HepG2 (cell line): ENCODE results near the gene ZNF680. TPM values are rescaled to one million over a fixed set of nuclear protein-coding genes. Genes with fewer than 3 reads are reported as not detected.
A peak's percentile ranks its signal among the peaks of the same experiment; 100 is the strongest.

Experiments
- ATAC-seq: fragments of 200-7000 bp; cut with Tn5 transposase; 3 replicates; pipeline ENCODE4 v1.9.1; 2020; ENCODE audit warnings: mild to moderate bottlenecking, moderate library complexity
- BruUV-seq: library from RNA; stranded (reverse); fragments of 400-500 nt; replicated peaks from 2 replicates; lab custom pipeline; 2021; lab: Mats Ljungman, UMichigan
- CTCF ChIA-PET: fragments of 300-600 bp; formaldehyde crosslinking; extraction: SDS; loops from one replicate; lab custom pipeline; 2021; ENCODE audit warnings: low total read pairs, inconsistent platforms, low intra/inter-chr PET ratio; lab: Yijun Ruan, JAX
- POLR2A ChIA-PET: fragments of 350-600 bp; sonication (Branson Sonifier 250); formaldehyde crosslinking; loops from one replicate; lab custom pipeline; 2020; ENCODE audit warnings: antibody characterized with exemption, inconsistent platforms; lab: Yijun Ruan, JAX
- DNase-seq: peaks from one replicate; pipeline ENCODE4 v3.0.0-alpha.2; 2015; ENCODE audit warnings: low spot score
- FAIRE-seq: peaks from 3 replicates; lab custom pipeline; 2011; peaks lifted over from hg19 to GRCh38; lab: Jason Lieb, UNC
- H2AFZ ChIP-seq: one replicate; pipeline ENCODE4 v1.6.1; 2011; ENCODE audit warnings: low read length, inconsistent platforms
- H3K27ac ChIP-seq: fragments of 300-600 bp; 3 replicates; pipeline ENCODE4 v1.8.0; 2011; ENCODE audit warnings: mixed run types, mild to moderate bottlenecking, mixed read lengths, low read length, inconsistent platforms; ENCODE audit not compliant: insufficient read depth; ENCODE audit errors: extremely low read length
- H3K27me3 ChIP-seq, 2 experiments: fragments of 200-600 bp in 1 of 2; 2 replicates in 1 of 2; 3 replicates in 1 of 2; pipeline versions ENCODE4 v1.6.0 to v1.8.0; 2011; ENCODE audit warnings: low read length in 2 of 2, mild to moderate bottlenecking in 2 of 2, moderate library complexity in 2 of 2, inconsistent platforms in 1 of 2; ENCODE audit not compliant: insufficient read depth in 2 of 2, control insufficient read depth in 1 of 2
- H3K36me3 ChIP-seq, 2 experiments: fragments of 200-600 bp in 1 of 2; replicated peaks in 1 of 2; 2 replicates in 1 of 2; 3 replicates in 1 of 2; pipeline versions ENCODE4 v1.5.1 to v1.8.0; 2011; ENCODE audit warnings: low read length in 2 of 2, inconsistent platforms in 1 of 2; ENCODE audit not compliant: insufficient read depth in 2 of 2, control insufficient read depth in 1 of 2
- H3K4me1 ChIP-seq: 2 replicates; pipeline ENCODE4 v1.5.1; 2012; ENCODE audit warnings: low read length, inconsistent platforms; ENCODE audit not compliant: insufficient read depth
- H3K4me2 ChIP-seq: 2 replicates; pipeline ENCODE4 v1.6.0; 2011; ENCODE audit warnings: low read depth, low read length, inconsistent platforms
- H3K4me3 ChIP-seq, 3 experiments: fragments of 200-600 bp in 1 of 3; sonication (generic), shearing (Covaris generic) in 1 of 3; replicated peaks in 1 of 3; 2 replicates each; pipeline ENCODE4 v1.5.1; 2011 to 2016; ENCODE audit warnings: low read length in 3 of 3, inconsistent platforms in 2 of 3, low read depth in 2 of 3, mild to moderate bottlenecking in 2 of 3, control low read depth in 1 of 3, mixed read lengths in 1 of 3; ENCODE audit not compliant: insufficient read depth in 1 of 3
- H3K79me2 ChIP-seq: one replicate; pipeline ENCODE4 v1.6.1; 2011; ENCODE audit warnings: low read length, inconsistent platforms; ENCODE audit not compliant: insufficient read depth
- H3K9ac ChIP-seq: 2 replicates; pipeline ENCODE4 v1.6.0; 2011; ENCODE audit warnings: mild to moderate bottlenecking, low read depth, low read length, inconsistent platforms; ENCODE audit not compliant: insufficient read depth
- H3K9me3 ChIP-seq: 2 replicates; pipeline ENCODE4 v1.5.1; 2012; ENCODE audit warnings: mild to moderate bottlenecking, low read length
- H4K20me1 ChIP-seq: 2 replicates; pipeline ENCODE4 v1.6.0; 2011; ENCODE audit warnings: inconsistent platforms, mild to moderate bottlenecking, low read length, moderate library complexity; ENCODE audit not compliant: insufficient read depth
- FOSL2 ChIP-seq: sonication (generic); formaldehyde crosslinking; IDR thresholded peaks from 2 replicates; pipeline ENCODE4 v1.4.0; 2020; ENCODE audit warnings: missing genetic modification reagents
- RERE ChIP-seq: IDR thresholded peaks from 2 replicates; pipeline ENCODE4 v1.6.1; 2016; ENCODE audit warnings: low read depth, missing genetic modification reagents, missing compliant biosample characterization
- ZBTB37 ChIP-seq: sonication (generic); formaldehyde crosslinking; IDR thresholded peaks from 2 replicates; pipeline ENCODE4 v1.4.0; 2020; ENCODE audit warnings: mild to moderate bottlenecking, missing genetic modification reagents
- ZNF879 ChIP-seq: sonication (generic); formaldehyde crosslinking; IDR thresholded peaks from 2 replicates; pipeline ENCODE4 v1.8.1; 2023; ENCODE audit warnings: missing genetic modification reagents
- WGBS: methylation state at CpG from one replicate; pipeline ENCODE4 v1.1.6; 2017; ENCODE audit warnings: low lambda C conversion rate; 5-methylcytosine and 5-hydroxymethylcytosine counted together
- in situ Hi-C: cut with HindIII; loops from 2 replicates; pipeline ENCODE4 v1.10.0; 2017; ENCODE audit warnings: low pct_unique_long_range_greater_than_20kb; ENCODE audit not compliant: extremely low pct_ligation_motif_present
- intact Hi-C: fragments of 100-400 bp; cut with micrococcal nuclease; formaldehyde crosslinking; loops from one replicate; pipeline ENCODE4 v1.10.0; 2022; ENCODE audit not compliant: unreplicated experiment
- polyA plus RNA-seq, 8 experiments: library from polyadenylated mRNA; depleted of rRNA in 3 of 8; stranded (reverse) in 7 of 8; unstranded in 1 of 8; fragments of >200 nt; fragmentation: Illumina TruSeq in 4 of 8; extraction: Trizol in 4 of 8; gene quantifications; 2 replicates each; pipeline versions ENCODE4 v1.2.1 to v1.2.3, GENCODE V29; 2011 to 2016; ENCODE audit warnings: low read depth in 4 of 8, missing spikeins in 1 of 8, mixed read lengths in 1 of 8; ENCODE audit not compliant: insufficient read depth in 1 of 8
- total RNA-seq, 5 experiments: library from RNA; depleted of rRNA; stranded (reverse); fragments of >200 nt; fragmentation: Illumina TruSeq; extraction: Trizol; gene quantifications; 2 replicates each; pipeline ENCODE4 v1.2.3, GENCODE V29; 2016; ENCODE audit warnings: low read depth in 1 of 5

The ZNF680 gene
- total and polyA plus RNA-seq, 2 of the 13 experiments (the other 11 are each of a cell fraction or from before 2014, with no cell fraction given): 2.1 to 12.4 TPM

GRCh38 chr7:64541438-64542359, 21.2 kb downstream of the ZNF680 start:
- intact Hi-C loops (no loop called here), in situ Hi-C loops (no loop called here)
- CTCF ChIA-PET: no interaction called here
- no peaks in the 10 kb centered on the region for H3K9me3 ChIP-seq
- no peak for ATAC-seq
- no peak overlapping the region for H2AFZ ChIP-seq
- TF ChIP-seq RERE (CRISPR knock-in tag): no peak
- no peak for TF ChIP-seq ZBTB37 (CRISPR knock-in tag)
- peak; percentile 17; the same call in 1 of the 2 replicates for TF ChIP-seq FOSL2 (CRISPR knock-in tag)
- no peak for TF ChIP-seq ZNF879 (CRISPR knock-in tag)
- H3K27me3 ChIP-seq: no peaks in the 10 kb centered on the region
- no peak overlapping the region for H3K4me2 ChIP-seq
- FAIRE-seq: no peak
- H4K20me1 ChIP-seq: no peaks in the 10 kb centered on the region
- no peak overlapping the region for H3K27ac ChIP-seq
- 96% methylated on average over 5 of the region's 5 CpGs for WGBS
- no peak for DNase-seq
- no peak overlapping the region for H3K9ac ChIP-seq
- POLR2A ChIA-PET: no interaction called here
- H3K4me3 ChIP-seq: no peak overlapping the region
- peaks cover 1 to 16% of the 10 kb centered on the region in 2 experiments; a peak in 3 of 5 replicates for H3K36me3 ChIP-seq
- no TSS peak for BruUV-seq
- peaks cover 2% of the 10 kb centered on the region for H3K79me2 ChIP-seq
- no peaks in the 10 kb centered on the region for H3K4me1 ChIP-seq
